ENCODE results near the gene FAM83E. TPM values are rescaled to one million over a fixed set of nuclear protein-coding genes. Genes with fewer than 3 reads are reported as not detected.

Gene FAM83E
- total and polyA plus RNA-seq, 10 of the 15 experiments (the other 5 are each of a cell fraction or from before 2014, with no cell fraction given) = 0.14 to 2.5 (median 0.33) TPM; not detected in 4

GRCh38 chr19:48637948-48638830, 23.3 kb upstream of the FAM83E start (continued):
- peak; percentile 65; the same call in 1 of the 2 replicates for TF ChIP-seq ZBTB40 (IDR thresholded peaks at IDR 0.05; ENCODE audit: borderline replicate concordance)
- no peak for TF ChIP-seq CBX5 (IDR thresholded peaks at IDR 0.05; ENCODE audit: low read depth)
- no peak for TF ChIP-seq ZBTB4 (CRISPR knock-in tag; IDR thresholded peaks at IDR 0.05)
- no peak for TF ChIP-seq SUZ12 (IDR thresholded peaks at IDR 0.05; ENCODE audit: unreplicated experiment)
- no peak for TF ChIP-seq USF1 (IDR thresholded peaks at IDR 0.05; ENCODE audit: borderline replicate concordance, extremely low read length, insufficient read depth, low read depth, low read length)
- no peak; the same call in 1 of the 2 replicates for TF ChIP-seq MTA3 (IDR thresholded peaks at IDR 0.05; ENCODE audit: borderline replicate concordance, low read length)
- TF ChIP-seq NFIC (IDR thresholded peaks at IDR 0.05; ENCODE audit: low read depth, low read length) = no peak
- no peak for TF ChIP-seq PML (IDR thresholded peaks at IDR 0.05; ENCODE audit: low read length)
- TF ChIP-seq MEF2B (IDR thresholded peaks at IDR 0.05; ENCODE audit: partially characterized antibody, poor library complexity, severe bottlenecking) = no peak
- peak; percentile 19; the same call in 1 of the 2 replicates for TF ChIP-seq RAD51 (IDR thresholded peaks at IDR 0.05)
- TF ChIP-seq ETV6 (conservative IDR thresholded peaks at IDR 0.05 in 1 of 2, IDR thresholded peaks at IDR 0.05 in 1 of 2; ENCODE audit: borderline replicate concordance in 1 of 2, low read depth in 1 of 2) = no peak
- TF ChIP-seq E4F1 (IDR thresholded peaks at IDR 0.05; ENCODE audit: borderline replicate concordance, partially characterized antibody) = no peak
- no peak; the same call in 1 of the 2 replicates for TF ChIP-seq CREM (IDR thresholded peaks at IDR 0.05; ENCODE audit: low read depth)
- no peak for TF ChIP-seq ZNF384 (IDR thresholded peaks at IDR 0.05; ENCODE audit: borderline replicate concordance, low read depth, low read length)
- no peak for TF ChIP-seq MYC (IDR thresholded peaks at IDR 0.05; ENCODE audit: insufficient read depth, insufficient read length, insufficient replicate concordance, low read length, severe bottlenecking)
- TF ChIP-seq FOS (IDR thresholded peaks at IDR 0.05; ENCODE audit: borderline replicate concordance, extremely low read depth, insufficient read length) = no peak
- peak; percentile 80 for TF ChIP-seq NR2F1 (conservative IDR thresholded peaks at IDR 0.05)

Measured in GM12878 (cell line).